Fibroblast of peridontal ligament (primary cell): ENCODE measurements around the gene SPPL2A.
"Not testable (repeated sequence)": the region's sequence is repeated elsewhere in the genome, so short reads cannot be mapped to it uniquely, and the experiment has no call there.

Source experiments
- DNase-seq: peaks from one replicate; pipeline ENCODE4 v3.0.0-alpha.2; 2010; ENCODE audit errors: extremely low read depth

Gene SPPL2A

DNA sequence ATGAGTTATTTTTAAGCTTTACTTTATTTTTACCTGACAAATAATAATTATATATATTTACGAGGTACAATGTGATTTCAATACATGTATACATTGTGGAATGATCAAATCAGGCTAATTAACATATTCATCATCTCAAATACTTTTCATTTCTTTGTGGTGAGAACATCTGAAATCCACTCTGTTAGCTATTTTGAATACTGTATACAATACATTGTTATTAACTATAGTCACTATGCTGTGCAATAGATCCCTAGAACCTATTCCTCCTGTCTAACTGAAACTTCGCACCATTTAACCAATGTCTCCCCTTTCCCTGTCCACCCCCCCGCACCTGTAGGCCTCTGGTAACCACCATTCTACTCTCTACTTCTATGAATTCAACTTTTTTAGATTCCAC is 7.9 kb upstream of the SPPL2A start:
- no peak for DNase-seq

DNA sequence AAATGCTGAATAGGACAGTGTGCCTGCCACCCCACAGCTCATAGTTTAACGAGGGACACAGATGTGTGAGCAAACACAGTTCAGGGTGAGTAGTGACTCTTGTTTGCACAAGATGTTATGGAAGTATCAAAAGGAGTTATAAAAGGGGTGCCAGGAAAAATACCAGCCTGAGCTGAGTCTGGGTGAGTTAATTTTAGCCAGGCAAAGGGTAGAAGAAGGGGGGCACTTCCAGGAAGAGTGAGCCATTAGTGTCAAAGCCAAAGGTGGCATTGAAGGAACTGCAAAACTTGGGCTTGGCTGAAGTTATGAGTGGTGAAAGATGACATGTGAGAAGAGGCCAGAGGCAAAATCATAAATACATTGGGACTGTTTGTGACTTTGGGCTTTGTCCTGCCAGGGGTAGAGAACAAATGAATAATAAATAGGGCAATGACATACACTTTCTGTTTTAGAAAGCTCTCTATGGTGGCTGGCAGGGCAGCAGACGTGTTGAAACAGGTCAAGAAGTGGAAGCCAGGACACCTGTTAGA is 1.9 kb upstream of the SPPL2A start:
- DNase-seq: no peak

DNA sequence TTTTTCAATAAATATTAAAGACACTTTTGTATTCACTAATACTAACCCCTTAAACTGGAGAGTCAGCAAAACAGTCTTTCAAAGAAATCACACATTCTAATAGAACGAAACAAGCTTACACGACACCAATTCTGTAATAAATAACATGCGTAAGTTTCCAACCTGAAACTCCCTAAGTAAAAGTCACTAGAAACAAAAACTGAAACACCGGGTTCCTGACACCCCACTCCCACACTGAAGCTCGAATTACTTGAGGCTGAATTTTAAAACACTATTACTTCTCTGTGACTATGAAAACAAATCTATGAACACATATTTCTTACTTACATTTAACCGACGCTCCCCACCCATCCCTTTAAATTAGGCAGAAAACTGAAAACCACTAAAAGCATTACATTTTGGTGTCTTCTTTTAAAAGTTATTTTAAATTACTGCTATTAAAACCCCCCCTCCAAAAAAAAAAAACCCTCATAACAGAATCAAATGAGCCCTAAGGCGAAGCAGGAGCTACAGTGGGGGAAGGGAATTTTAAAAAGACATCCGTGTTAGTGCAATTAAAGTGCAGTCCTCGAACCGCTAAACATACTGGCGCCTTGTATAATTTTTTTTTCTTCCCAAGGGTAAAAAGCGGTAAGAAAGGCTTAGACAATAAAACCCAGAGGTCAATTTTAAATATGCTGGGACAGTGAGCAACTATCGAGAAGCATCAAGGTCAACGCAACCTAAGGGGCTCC is 878 bp downstream of the SPPL2A start:
- DNase-seq: peak; percentile 52

DNA sequence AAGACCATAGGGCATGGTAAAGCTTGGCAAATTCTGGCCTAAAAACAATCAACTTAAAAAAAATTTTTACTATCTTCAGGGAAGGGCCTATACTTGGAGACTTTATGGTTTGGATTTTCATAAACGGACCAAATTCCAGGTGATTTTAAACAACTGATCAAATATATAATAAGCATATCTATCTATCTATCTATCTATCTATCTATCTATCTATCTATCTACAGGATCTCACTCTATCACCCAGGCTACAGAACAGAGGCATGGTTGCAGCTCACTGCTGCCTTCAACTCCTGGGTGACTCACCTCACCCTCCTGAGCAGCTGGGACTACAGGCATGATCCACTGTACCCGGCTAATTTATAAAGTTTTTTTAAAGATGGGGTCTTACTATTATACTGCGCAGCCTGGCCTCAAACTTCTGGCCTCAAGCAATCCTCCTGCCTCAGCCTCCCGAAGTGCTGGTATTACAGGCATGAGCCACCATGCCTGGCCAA is 6.7 kb downstream of the SPPL2A start:
- no peak for DNase-seq

DNA sequence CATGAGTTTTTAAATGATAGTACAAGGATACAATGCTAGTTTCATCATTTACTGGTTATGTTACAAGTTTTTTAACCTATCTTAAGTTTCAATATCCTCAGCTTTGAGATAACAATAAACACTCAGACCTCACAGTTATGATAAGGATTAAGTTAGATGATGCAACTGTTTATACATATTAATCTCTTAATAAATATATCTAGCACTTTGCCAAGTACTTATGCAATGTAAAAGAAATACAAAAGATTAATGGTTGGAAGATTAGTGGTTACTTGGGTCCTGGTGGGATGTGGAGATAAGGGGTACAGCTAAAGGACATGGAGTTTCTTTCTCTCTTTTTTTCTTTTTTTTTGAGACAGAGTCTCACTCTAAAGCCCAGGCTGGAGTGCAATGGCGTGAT is 12.0 kb downstream of the SPPL2A start:
- DNase-seq: no peak

DNA sequence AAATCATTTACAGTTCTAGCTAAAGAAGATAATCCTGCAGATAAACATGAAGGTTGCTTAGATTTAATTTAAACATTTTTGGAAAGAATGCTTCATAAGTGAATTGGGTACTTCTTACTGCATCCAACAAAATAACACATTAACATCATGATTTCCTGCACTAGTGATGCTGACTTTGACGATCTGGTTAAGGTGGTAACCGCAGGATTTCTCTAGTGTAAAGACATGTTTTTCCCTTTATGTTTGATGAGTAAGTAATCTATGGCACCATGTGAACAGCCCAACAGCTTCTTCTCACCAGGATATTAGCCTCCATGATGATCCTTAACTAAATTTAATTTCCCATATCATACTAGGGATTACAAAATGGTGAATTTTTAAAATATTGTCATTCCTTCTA is 14.1 kb downstream of the SPPL2A start:
- no peak for DNase-seq

DNA sequence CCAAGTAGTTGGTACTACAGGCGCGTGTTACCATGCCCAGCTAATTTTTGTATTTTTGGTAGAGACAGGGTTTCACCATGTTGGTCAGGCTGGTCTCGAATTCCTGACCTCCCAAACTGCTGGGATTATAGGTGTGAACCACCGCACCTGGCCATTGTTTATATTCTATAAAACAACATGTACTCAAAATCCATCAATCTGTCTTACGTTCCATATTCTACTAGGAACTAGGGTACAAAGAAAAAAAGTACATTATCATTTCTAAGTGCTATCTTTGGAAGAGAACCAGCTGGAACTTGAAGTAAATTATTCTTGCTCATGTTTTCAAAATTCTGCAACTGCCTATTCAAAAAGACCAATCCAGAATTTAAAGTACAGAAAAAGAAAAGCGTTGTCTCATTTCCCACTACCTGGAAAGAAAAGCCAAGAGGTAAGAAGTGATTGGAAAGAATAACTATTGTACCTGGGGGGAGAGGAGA is 15.2 kb downstream of the SPPL2A start:
- no peak for DNase-seq

DNA sequence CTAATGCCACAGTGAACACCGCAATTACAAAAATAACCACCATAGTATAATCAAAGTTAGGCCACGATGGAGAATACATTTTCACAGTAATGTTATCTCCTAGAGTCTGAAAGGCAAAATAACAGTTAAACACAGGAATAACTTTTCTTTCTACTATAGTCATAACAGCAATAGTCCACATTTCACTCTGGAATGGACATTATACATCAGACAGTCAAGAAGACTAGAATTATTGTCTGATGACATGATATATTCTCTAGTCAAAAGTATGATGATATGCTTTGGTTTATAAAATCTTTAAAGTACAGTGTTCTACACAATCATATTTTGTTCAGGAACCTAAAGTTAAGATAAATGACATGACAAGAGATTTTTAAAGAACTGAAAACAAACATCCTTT is 18.0 kb downstream of the SPPL2A start:
- peak; percentile 15 for DNase-seq

DNA sequence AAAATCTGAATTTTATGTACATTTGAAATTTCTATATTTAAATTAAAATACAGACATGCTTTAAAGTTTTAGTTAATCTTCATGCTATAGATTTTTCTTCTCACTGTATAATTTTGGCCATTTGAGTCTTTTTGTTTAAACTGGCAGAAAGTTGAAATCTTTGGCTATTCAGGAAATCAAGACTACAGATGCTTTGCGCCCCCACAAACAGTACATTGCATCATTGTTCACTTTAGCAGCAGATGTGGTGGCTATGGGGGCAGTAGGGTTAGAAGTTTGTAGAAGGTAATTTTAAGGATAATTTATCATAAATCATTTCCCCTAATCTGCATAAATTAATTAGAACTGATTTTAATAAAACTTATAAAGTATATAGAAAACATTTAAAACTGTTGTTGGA is 20.9 kb downstream of the SPPL2A start:
- DNase-seq: peak; percentile 18

DNA sequence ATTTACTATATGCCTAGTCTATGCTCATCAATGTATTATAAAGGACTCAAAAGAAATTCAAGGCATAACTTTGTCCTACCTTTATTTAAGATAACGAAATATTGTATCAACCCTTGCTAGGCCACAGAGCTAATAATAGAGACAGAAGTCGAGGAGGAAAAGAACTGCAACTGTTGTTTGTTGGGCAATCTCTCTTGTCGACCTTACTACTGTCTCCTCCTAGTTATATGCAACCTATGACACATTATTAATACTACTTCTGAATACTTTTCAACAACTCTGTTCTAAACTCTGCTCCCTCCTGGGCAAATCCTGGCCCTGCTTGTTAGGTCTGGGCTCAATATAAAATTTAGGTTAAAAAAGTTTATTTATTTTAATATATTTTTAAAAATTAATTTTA is 24.6 kb downstream of the SPPL2A start:
- no peak for DNase-seq

DNA sequence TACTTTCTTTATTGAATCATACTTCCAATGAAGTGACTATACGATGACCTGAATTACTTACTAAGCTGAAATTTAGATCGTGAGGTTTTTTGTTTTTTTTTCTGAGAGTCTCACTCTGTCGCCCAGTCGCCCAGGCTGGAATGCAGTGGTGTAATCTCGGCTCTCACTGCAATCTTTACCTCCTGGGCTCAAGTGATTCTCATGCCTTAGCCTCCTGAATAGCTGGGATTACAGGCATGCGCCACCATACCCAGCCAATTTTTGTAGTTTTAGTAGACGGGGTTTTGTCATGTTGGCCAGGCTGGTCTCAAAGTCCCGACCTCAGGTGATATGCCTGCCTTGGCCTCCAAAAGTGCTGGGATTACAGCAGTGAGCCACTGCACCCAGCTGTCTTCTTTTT is 28.7 kb downstream of the SPPL2A start:
- no peak for DNase-seq

DNA sequence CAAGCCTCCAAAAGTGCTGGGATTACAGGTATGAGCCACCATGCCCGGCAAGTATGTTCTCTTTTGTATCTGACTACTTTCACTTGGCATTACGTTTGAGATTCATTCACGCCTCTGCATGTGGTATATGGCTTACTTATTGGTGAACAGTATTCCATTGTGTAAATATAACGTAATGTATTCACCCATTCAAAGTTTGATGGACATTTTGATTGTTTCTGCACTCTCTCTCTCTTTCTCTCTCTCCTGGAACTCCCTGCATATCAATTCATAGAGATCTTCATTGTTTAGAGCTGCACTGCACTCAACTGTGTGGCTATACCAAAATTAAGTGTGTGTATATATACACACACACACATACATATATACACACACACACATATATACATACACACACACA is 30.4 kb downstream of the SPPL2A start:
- DNase-seq: no peak

DNA sequence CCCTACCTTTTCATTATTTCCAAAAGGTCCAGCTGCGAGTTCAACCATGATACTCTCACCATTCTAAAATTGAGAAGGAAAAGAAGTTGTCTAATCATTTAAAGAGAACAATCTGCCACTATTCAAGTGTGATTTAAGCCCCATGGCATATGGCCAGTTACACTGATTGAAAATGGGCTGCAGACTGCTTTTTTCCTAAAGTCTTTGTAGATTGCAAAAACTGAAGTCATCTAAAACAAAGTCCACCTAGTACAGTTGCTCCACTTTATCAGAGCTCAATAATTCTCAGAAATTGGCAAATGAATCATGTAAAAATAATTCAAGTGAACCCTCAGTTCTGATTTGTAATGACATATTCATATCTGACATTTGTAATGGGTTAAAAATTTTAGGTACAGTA is 39.2 kb downstream of the SPPL2A start:
- DNase-seq: no peak

DNA sequence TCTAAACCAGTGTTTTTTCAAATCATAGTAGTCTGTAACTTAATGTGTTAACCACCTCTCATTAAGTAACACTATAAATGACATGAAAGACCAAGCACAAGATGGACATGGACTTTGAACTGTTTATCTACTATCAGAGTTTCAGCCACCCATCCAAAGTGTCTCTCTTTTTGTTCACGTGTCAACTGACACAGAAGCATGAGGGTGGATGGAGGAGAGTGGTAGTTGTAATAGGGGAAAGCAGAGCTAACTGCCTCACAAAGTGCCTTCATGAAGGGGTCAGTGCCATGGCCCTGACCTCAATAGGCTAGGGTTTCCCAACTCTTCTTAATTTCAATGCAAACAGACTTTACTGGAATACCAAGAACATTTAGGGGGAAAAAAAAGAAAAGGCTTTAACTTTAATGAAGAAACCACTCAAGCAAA is 46.8 kb downstream of the SPPL2A start:
- DNase-seq: no peak

DNA sequence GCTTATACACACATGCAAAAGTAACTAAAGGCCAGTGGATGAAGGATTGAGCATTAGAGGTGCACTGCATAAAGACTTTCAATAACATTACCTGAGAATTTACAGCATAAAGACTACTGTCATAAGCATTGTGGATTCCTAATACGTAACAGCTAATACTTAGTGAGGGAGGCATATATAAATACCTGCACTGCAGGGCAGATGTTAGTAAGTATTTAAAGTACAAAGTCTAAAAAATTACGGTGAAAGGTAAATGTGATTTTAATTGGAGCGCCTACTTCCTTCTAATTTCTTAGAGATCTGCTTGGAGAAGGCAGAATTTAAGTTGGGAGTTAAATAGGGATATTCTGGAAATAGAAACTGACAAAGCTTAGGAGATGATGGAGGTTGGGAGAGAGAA is 53.5 kb downstream of the SPPL2A start:
- DNase-seq: no peak

DNA sequence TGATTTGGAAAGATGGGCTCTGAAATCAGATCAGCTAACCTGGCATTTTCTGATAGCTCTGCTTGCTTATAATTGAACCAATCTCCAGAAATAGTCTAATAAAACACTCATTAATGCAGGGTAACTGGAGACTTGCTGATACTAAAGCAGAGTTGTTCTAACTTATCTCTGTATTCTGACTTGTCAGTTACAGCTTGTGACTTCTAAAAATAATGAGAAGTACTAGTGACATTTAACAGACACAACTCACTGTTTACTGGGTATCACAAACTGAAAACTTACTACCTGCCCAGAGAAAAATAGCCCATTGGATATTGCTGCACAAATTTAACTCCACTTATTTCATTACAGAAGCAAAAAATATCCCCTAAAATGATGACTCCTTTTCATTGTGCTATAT is 54.9 kb downstream of the SPPL2A start:
- DNase-seq: no peak

DNA sequence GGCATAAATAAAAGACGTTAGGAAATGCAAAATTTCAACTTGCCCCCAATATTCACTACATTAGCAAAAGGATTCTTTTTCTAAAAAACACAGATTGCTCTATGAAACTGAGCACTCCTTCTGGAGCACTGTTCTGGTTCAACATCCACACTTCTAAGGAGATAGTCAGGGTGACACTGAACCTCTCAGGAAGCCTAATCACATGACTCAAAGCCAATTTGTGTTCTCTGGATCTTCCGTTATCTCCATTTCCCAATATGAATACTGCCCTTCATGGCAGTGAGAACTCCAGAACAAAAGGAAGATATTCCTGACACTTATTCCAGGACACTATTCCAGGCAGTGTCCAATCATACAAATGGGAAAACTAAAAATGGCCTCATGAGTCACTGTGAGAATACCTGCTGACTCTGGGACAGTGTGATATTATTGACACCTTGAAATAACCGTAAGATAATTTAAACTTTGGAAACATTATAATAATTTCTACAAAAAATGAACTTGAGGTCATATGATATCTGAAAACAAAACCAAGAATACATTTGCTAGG is 57.6 kb downstream of the SPPL2A start:
- no peak for DNase-seq

DNA sequence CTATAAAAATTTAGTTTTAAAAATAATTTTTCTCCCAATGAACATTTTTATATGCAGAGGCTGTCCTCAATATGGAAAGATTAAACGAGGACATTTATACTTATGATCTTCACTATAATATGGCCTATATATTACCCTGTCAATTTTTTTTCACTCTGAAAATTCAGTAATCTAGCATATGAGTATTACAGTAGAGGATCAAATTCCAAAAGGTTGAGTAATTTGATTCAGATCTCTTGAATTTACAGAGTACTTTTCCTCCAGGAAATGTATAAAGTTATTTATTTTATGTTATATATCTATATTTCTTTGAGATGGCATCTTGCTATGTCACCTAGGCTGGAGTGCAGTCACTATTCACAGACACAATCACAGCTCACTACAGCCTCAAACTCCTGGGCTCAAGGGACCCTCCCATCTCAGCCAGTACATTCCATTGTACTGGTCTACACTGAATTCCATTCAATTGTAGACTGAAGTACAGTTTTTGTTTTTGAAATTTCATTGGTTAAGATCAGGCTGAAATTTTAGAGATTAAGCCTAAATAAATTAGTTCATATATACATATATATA is 62.7 kb downstream of the SPPL2A start:
- peak; percentile 15 for DNase-seq

DNA sequence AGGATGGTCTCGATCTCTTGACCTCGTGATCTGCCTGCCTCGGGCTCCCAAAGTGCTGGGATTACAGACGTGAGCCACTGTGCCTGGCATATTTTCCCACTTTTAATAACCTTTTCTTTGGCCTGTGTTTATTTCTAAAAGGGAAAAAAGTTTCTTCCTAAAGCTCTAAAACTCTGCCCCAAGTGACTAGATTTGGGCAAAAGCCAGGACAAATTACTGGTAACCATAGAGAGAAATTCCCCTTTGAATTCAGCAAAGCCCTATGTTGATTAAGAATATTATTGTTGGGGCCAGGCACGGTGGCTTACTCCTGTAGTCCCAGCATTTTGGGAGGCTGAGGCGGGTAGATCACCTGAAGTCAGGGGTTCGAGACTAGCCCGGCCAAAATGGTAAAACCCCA is 67.4 kb downstream of the SPPL2A start:
- peak; percentile 76 for DNase-seq

DNA sequence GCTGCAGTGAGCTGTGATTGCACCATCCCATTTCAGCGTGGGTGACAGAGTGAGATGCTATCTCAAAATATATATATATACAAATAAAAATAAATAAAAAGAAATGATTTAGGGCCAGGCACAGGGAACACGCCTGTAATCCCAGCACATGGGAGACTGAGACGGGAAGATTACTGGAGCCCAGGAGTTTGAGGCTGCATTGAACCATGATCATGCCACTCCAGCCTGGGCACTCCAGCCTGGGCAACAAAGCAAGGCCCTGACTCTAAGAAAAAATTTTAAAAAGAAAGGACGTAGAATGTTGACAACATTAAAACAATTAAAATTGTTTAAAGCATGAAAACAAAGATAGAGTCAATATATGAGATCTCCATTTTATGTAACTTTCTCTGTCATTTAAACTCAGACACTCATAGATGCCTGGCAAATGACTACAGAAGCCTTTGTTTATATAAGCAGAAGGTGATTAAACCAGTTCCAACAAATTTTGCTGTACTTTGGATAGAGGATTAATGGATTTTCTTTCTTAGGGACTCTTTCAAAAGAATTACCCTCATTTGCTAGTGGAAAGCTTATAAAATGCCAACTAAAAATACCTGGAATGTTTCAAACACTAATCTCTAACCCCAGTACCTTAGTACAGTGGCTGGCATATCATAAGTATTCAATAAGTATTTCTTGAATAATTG is 68.3 kb downstream of the SPPL2A start:
- no peak for DNase-seq

DNA sequence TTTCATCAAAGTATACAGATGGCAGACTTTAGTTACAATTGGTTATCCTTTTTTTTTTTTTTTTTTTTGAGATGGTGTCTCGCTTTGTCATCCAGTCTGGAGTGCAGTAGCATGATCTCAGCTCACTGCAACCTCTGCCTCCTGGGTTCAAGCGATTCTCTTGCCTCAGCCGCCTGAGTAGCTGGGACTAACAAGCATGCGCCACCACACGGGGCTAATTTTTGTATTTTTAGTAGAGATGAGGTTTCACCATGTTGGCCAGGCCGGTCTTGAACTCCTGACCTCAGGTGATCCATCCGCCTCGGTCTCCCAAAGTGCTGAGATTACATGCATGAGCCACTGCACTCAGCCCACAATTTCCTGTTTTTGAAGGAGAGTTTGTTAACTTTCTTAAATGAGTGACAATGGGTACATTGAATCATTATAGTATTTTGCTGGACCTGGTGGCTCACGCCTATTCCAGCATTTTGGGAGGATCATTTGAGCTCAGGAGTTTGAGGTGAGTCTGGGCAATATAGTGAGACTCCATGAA is 70.8 kb downstream of the SPPL2A start:
- DNase-seq: not testable (repeated sequence)

DNA sequence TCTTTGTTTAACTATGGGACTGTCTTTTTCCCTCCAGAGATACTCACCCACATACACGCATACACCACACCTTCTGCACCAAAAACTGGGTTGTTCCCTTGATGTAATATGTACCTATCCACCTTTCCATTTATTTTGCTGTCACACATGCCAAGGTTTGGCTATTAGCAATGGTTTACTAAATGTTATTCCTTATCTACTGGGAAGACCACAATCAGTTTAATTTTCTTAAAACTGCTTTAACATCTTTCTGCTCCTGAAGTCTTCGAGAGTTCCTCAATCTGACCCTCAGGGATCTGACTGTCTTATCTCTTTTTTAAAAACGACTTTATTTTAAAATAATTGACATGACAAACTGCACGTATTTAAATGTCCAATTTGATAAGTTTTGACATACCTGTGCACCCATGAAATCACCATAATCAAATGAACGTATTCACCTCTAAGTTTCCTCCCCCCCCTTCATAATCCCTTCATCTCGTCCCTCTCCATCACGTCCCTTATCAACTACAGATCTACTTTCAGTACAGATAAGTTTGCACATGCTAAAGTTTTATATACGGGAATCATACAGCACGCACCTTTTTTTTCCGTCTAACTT is 78.1 kb downstream of the SPPL2A start:
- no peak for DNase-seq
